ENCODE results near the gene C5orf63. TPM values are rescaled to one million over a fixed set of nuclear protein-coding genes. Genes with fewer than 3 reads are reported as not detected.
"Not testable (repeated sequence)": the region's sequence is repeated elsewhere in the genome, so short reads cannot be mapped to it uniquely, and the experiment has no call there.

The C5orf63 gene
- total RNA-seq, 1 donor from 2014 or later: 2.3 TPM

DNA sequence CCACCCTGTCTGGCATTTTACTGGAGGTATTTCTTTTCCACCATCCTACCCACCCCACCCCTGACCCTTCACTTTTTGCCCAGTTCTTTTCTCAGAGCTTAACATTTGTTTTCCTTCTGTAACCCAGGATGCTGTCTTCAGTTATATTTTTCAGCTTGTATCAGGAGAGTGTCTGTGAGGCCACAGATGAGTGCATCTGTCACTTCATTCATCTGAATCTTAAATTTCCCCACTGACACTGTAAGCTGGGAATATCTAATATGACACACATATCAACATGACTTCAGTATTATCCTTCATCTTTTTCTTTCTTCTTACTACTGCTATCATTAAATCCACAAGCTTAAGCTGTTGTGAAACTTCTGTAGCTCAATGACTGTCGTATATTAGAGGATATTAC, 47.8 kb downstream of the C5orf63 start:
- peaks cover 20% of the 10 kb centered on the region for H3K4me1 Mint-ChIP-seq
- H3K27ac Mint-ChIP-seq (ENCODE audit: unreplicated experiment): no peak overlapping the region
- TF ChIP-seq, protein P1, sequence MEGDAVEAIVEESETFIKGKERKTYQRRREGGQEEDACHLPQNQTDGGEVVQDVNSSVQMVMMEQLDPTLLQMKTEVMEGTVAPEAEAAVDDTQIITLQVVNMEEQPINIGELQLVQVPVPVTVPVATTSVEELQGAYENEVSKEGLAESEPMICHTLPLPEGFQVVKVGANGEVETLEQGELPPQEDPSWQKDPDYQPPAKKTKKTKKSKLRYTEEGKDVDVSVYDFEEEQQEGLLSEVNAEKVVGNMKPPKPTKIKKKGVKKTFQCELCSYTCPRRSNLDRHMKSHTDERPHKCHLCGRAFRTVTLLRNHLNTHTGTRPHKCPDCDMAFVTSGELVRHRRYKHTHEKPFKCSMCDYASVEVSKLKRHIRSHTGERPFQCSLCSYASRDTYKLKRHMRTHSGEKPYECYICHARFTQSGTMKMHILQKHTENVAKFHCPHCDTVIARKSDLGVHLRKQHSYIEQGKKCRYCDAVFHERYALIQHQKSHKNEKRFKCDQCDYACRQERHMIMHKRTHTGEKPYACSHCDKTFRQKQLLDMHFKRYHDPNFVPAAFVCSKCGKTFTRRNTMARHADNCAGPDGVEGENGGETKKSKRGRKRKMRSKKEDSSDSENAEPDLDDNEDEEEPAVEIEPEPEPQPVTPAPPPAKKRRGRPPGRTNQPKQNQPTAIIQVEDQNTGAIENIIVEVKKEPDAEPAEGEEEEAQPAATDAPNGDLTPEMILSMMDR (conservative IDR thresholded peaks at IDR 0.05): no peak
- no peak for DNase-seq (ENCODE audit: low read depth, low spot score)
- H3K4me3 Mint-ChIP-seq: peak overlapping the region; percentile 0
- no peaks in the 10 kb centered on the region for H3K9me3 Mint-ChIP-seq
- H3K27me3 Mint-ChIP-seq (ENCODE audit: low read depth): peaks cover 14% of the 10 kb centered on the region
- H3K36me3 Mint-ChIP-seq (ENCODE audit: low read depth): no peaks in the 10 kb centered on the region

DNA sequence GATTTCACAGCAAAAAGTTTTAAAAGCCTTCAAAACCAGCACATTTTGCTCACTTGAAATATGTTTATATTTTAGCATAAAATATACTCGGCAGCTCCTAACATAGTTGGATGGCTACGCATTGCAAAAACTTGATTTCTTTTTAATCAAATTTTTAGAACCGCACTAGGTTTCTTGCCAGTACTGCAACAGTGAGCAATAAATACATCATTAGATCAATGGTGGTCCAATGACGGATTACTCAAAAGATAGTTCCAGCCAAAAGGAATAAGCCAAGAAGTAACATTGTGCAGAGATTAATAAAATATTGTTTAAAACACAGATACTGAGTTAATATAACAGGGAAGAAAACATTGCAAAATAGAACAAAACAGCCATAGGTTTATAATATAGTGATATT, 48.5 kb downstream of the C5orf63 start:
- TF ChIP-seq, protein P1 (conservative IDR thresholded peaks at IDR 0.05): no peak
- no peak for DNase-seq (ENCODE audit: low read depth, low spot score)
- Mint-ChIP-seq H3K4me3 (no peak overlapping the region), H3K27me3 (ENCODE audit: low read depth) (peaks cover 14% of the 10 kb centered on the region), H3K36me3 (ENCODE audit: low read depth) (no peaks in the 10 kb centered on the region), H3K4me1 (peaks cover 20% of the 10 kb centered on the region), H3K27ac (ENCODE audit: unreplicated experiment) (no peak overlapping the region), H3K9me3 (no peaks in the 10 kb centered on the region)

DNA sequence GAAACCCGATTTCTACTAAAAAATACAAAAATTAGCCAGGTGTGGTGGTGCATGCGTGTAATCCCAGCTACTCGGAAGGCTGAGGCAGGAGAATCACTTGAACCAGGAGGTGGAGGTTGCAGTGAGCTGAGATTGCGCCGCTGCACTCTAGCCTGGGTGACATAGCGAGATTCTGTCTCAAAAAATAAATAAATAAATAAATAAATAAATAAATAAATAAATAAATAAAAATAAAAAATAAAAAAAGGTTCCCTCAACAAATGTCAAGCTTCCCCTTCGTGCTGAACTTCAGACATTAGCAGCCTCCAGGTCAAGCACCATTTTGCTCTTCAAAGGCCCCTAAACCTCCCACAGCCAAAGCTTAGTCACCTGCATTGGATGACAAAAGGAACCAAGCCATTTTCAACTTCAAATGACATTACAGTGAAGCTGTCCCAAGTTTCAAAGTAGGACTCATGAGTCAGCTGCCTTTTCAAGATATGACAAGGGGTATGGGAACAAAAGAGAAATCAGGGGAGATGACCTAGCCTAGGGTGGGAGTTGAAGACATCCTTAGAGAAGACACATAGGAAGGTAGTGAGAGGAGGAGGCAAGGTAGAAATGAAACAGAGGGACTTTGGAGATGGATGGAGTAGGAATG, 49.6 kb downstream of the C5orf63 start:
- not testable (repeated sequence) for H3K27me3 Mint-ChIP-seq (ENCODE audit: low read depth); H3K9me3 Mint-ChIP-seq; DNase-seq (ENCODE audit: low read depth, low spot score); H3K27ac Mint-ChIP-seq (ENCODE audit: unreplicated experiment); H3K36me3 Mint-ChIP-seq (ENCODE audit: low read depth); H3K4me3 Mint-ChIP-seq
- peaks cover 13% of the 10 kb centered on the region for H3K4me1 Mint-ChIP-seq

DNA sequence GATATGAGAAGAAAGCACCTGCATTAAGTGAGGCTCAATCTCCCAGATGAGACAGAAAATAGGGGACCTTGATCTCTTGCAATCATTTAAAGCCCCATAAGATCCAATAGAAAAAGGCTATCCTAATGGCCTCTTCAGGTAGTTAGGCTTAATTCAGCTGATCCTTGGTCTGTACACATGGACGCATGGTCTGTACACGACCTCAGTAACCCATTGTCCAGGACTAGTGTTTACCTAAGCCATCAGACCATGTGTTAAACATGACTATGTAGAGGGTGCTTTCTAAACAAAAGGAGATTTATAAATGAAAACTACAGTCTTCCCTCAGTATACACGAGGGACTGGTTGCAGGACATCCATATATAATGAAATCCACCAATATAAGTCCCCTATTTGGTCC, 50.5 kb downstream of the C5orf63 start:
- Mint-ChIP-seq H3K9me3 (no peaks in the 10 kb centered on the region), H3K4me1 (peaks cover 11% of the 10 kb centered on the region), H3K27ac (ENCODE audit: unreplicated experiment) (no peak overlapping the region), H3K27me3 (ENCODE audit: low read depth) (peaks cover 2% of the 10 kb centered on the region), H3K36me3 (ENCODE audit: low read depth) (no peaks in the 10 kb centered on the region), H3K4me3 (no peak overlapping the region)
- TF ChIP-seq, protein P1 (conservative IDR thresholded peaks at IDR 0.05): no peak
- DNase-seq (ENCODE audit: low read depth, low spot score): no peak

DNA sequence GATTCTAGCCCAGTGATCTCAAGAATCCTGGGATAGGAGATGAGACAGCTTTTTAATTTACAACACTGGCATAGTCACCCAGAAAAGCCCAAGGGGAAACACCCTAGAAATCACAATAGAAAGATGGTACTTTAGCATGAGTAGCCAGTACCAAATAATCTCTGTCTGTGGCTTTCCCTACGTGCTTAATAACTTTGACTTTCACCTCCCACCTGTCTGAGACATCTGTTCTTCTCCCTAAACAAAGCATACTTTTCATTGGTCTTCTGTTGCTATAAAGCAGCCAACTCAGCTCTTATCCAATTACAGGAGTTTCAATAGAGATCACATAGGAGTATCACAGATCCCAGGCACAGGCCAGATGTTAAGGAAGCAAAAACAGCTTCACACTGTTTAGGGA, 53.4 kb downstream of the C5orf63 start:
- no peaks in the 10 kb centered on the region for H3K27me3 Mint-ChIP-seq (ENCODE audit: low read depth)
- H3K4me3 Mint-ChIP-seq: no peak overlapping the region
- no peaks in the 10 kb centered on the region for H3K9me3 Mint-ChIP-seq
- no peak for DNase-seq (ENCODE audit: low read depth, low spot score)
- H3K27ac Mint-ChIP-seq (ENCODE audit: unreplicated experiment): no peak overlapping the region
- no peaks in the 10 kb centered on the region for H3K36me3 Mint-ChIP-seq (ENCODE audit: low read depth)
- no peaks in the 10 kb centered on the region for H3K4me1 Mint-ChIP-seq
- TF ChIP-seq, protein P1 (conservative IDR thresholded peaks at IDR 0.05): no peak

DNA sequence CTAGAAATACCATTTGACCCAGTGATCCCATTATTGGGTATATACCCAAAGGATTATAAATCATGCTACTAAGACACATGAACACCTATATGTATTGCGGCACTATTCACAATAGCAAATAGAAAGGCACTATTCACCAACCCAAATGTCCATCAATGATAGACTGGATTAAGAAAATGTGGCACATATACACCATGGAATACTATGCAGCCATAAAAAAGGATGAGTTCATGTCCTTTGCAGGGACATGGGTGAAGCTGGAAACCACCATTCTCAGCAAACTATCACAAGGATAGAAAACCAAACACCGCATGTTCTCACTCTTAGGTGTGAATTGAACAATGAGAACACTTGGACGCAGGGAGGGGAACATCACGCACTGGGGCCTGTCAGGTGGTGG, 56.6 kb downstream of the C5orf63 start:
- H3K36me3 Mint-ChIP-seq (ENCODE audit: low read depth); H3K4me3 Mint-ChIP-seq; H3K27me3 Mint-ChIP-seq (ENCODE audit: low read depth); H3K4me1 Mint-ChIP-seq; H3K27ac Mint-ChIP-seq (ENCODE audit: unreplicated experiment); DNase-seq (ENCODE audit: low read depth, low spot score); H3K9me3 Mint-ChIP-seq: not testable (repeated sequence)
